HepG2 (cell line): ENCODE data around the gene FAM89B. TPM values are rescaled to one million over a fixed set of nuclear protein-coding genes. Genes with fewer than 3 reads are reported as not detected.
A peak's percentile ranks its signal among the peaks of the same experiment; 100 is the strongest.

Experiments
- ATAC-seq: fragments of 200-7000 bp; cut with Tn5 transposase; 3 replicates; pipeline ENCODE4 v1.9.1; 2020; ENCODE audit warnings: mild to moderate bottlenecking, moderate library complexity
- BruUV-seq: library from RNA; stranded (reverse); fragments of 400-500 nt; replicated peaks from 2 replicates; lab custom pipeline; 2021; lab: Mats Ljungman, UMichigan
- CTCF ChIA-PET: fragments of 300-600 bp; formaldehyde crosslinking; extraction: SDS; loops from one replicate; lab custom pipeline; 2021; ENCODE audit warnings: low total read pairs, inconsistent platforms, low intra/inter-chr PET ratio; lab: Yijun Ruan, JAX
- POLR2A ChIA-PET: fragments of 350-600 bp; sonication (Branson Sonifier 250); formaldehyde crosslinking; loops from one replicate; lab custom pipeline; 2020; ENCODE audit warnings: antibody characterized with exemption, inconsistent platforms; lab: Yijun Ruan, JAX
- DNase-seq: peaks from one replicate; pipeline ENCODE4 v3.0.0-alpha.2; 2015; ENCODE audit warnings: low spot score
- FAIRE-seq: peaks from 3 replicates; lab custom pipeline; 2011; peaks lifted over from hg19 to GRCh38; lab: Jason Lieb, UNC
- H2AFZ ChIP-seq: one replicate; pipeline ENCODE4 v1.6.1; 2011; ENCODE audit warnings: low read length, inconsistent platforms
- H3K27ac ChIP-seq: fragments of 300-600 bp; 3 replicates; pipeline ENCODE4 v1.8.0; 2011; ENCODE audit warnings: mixed run types, mild to moderate bottlenecking, mixed read lengths, low read length, inconsistent platforms; ENCODE audit not compliant: insufficient read depth; ENCODE audit errors: extremely low read length
- H3K27me3 ChIP-seq, 2 experiments: fragments of 200-600 bp in 1 of 2; 2 replicates in 1 of 2; 3 replicates in 1 of 2; pipeline versions ENCODE4 v1.6.0 to v1.8.0; 2011; ENCODE audit warnings: low read length in 2 of 2, mild to moderate bottlenecking in 2 of 2, moderate library complexity in 2 of 2, inconsistent platforms in 1 of 2; ENCODE audit not compliant: insufficient read depth in 2 of 2, control insufficient read depth in 1 of 2
- H3K36me3 ChIP-seq, 2 experiments: fragments of 200-600 bp in 1 of 2; replicated peaks in 1 of 2; 2 replicates in 1 of 2; 3 replicates in 1 of 2; pipeline versions ENCODE4 v1.5.1 to v1.8.0; 2011; ENCODE audit warnings: low read length in 2 of 2, inconsistent platforms in 1 of 2; ENCODE audit not compliant: insufficient read depth in 2 of 2, control insufficient read depth in 1 of 2
- H3K4me1 ChIP-seq: 2 replicates; pipeline ENCODE4 v1.5.1; 2012; ENCODE audit warnings: low read length, inconsistent platforms; ENCODE audit not compliant: insufficient read depth
- H3K4me2 ChIP-seq: 2 replicates; pipeline ENCODE4 v1.6.0; 2011; ENCODE audit warnings: low read depth, low read length, inconsistent platforms
- H3K4me3 ChIP-seq, 3 experiments: fragments of 200-600 bp in 1 of 3; sonication (generic), shearing (Covaris generic) in 1 of 3; replicated peaks in 1 of 3; 2 replicates each; pipeline ENCODE4 v1.5.1; 2011 to 2016; ENCODE audit warnings: low read length in 3 of 3, inconsistent platforms in 2 of 3, low read depth in 2 of 3, mild to moderate bottlenecking in 2 of 3, control low read depth in 1 of 3, mixed read lengths in 1 of 3; ENCODE audit not compliant: insufficient read depth in 1 of 3
- H3K79me2 ChIP-seq: one replicate; pipeline ENCODE4 v1.6.1; 2011; ENCODE audit warnings: low read length, inconsistent platforms; ENCODE audit not compliant: insufficient read depth
- H3K9ac ChIP-seq: 2 replicates; pipeline ENCODE4 v1.6.0; 2011; ENCODE audit warnings: mild to moderate bottlenecking, low read depth, low read length, inconsistent platforms; ENCODE audit not compliant: insufficient read depth
- H3K9me3 ChIP-seq: 2 replicates; pipeline ENCODE4 v1.5.1; 2012; ENCODE audit warnings: mild to moderate bottlenecking, low read length
- H4K20me1 ChIP-seq: 2 replicates; pipeline ENCODE4 v1.6.0; 2011; ENCODE audit warnings: inconsistent platforms, mild to moderate bottlenecking, low read length, moderate library complexity; ENCODE audit not compliant: insufficient read depth
- CENPT ChIP-seq: sonication (generic); formaldehyde crosslinking; IDR thresholded peaks from 2 replicates; pipeline ENCODE4 v1.8.0; 2022; ENCODE audit warnings: low read depth, mild to moderate bottlenecking, moderate library complexity, missing genetic modification reagents
- DMTF1 ChIP-seq: sonication (generic); formaldehyde crosslinking; IDR thresholded peaks from 2 replicates; pipeline ENCODE4 v1.4.0; 2020; ENCODE audit warnings: mild to moderate bottlenecking, missing genetic modification reagents
- FLYWCH1 ChIP-seq: sonication (generic); formaldehyde crosslinking; IDR thresholded peaks from 2 replicates; pipeline ENCODE4 v1.8.1; 2023; ENCODE audit warnings: mild to moderate bottlenecking, missing genetic modification reagents
- FOXP4 ChIP-seq: sonication (generic); formaldehyde crosslinking; IDR thresholded peaks from 2 replicates; pipeline ENCODE4 v1.4.0; 2020; ENCODE audit warnings: missing genetic modification reagents
- KLF16 ChIP-seq, 2 experiments: sonication (generic) in 1 of 2; formaldehyde crosslinking in 1 of 2; IDR thresholded peaks; 2 replicates each; pipeline versions ENCODE4 v1.6.1 to v1.8.0; 2016 to 2023; ENCODE audit warnings: missing genetic modification reagents in 2 of 2, missing compliant biosample characterization in 1 of 2
- MYPOP ChIP-seq: sonication (generic); formaldehyde crosslinking; IDR thresholded peaks from 2 replicates; pipeline ENCODE4 v1.8.1; 2023; ENCODE audit warnings: mild to moderate bottlenecking, moderate library complexity, missing genetic modification reagents
- PHF5A ChIP-seq: IDR thresholded peaks from one replicate; pipeline ENCODE4 v1.6.1; 2018; ENCODE audit warnings: low read depth, missing genetic modification reagents; ENCODE audit not compliant: unreplicated experiment
- RBFOX2 ChIP-seq: fragments of 200-400 bp; formaldehyde crosslinking; IDR thresholded peaks from 2 replicates; pipeline ENCODE4 v1.6.1; 2017; ENCODE audit warnings: low read depth, mild to moderate bottlenecking, low read length
- RBM22 ChIP-seq: fragments of 200-400 bp; formaldehyde crosslinking; optimal IDR thresholded peaks from 2 replicates; pipeline ENCODE3; 2017; ENCODE audit warnings: mild to moderate bottlenecking, low read length, moderate library complexity
- RFXAP ChIP-seq: sonication (generic); formaldehyde crosslinking; IDR thresholded peaks from 2 replicates; pipeline ENCODE4 v1.4.0; 2020; ENCODE audit warnings: missing genetic modification reagents, borderline replicate concordance
- SMC3 ChIP-seq: IDR thresholded peaks from 2 replicates; pipeline ENCODE4 v1.6.1; 2011; ENCODE audit warnings: low read length, improper control_type of control experiment
- SNAPC5 ChIP-seq: sonication (generic); formaldehyde crosslinking; IDR thresholded peaks from 2 replicates; pipeline ENCODE4 v1.8.1; 2023; ENCODE audit warnings: mild to moderate bottlenecking, missing genetic modification reagents, borderline replicate concordance
- STAG1 ChIP-seq: sonication (generic); formaldehyde crosslinking; IDR thresholded peaks from 2 replicates; pipeline ENCODE4 v1.4.0; 2020; ENCODE audit warnings: missing genetic modification reagents
- ZFX ChIP-seq: sonication (generic); formaldehyde crosslinking; IDR thresholded peaks from 2 replicates; pipeline ENCODE4 v1.4.0; 2020; ENCODE audit warnings: mild to moderate bottlenecking, low read depth, missing genetic modification reagents, moderate library complexity
- ZNF354B ChIP-seq: sonication (generic); formaldehyde crosslinking; IDR thresholded peaks from 2 replicates; pipeline ENCODE4 v1.8.0; 2022; ENCODE audit warnings: mild to moderate bottlenecking, missing genetic modification reagents
- ZNF652 ChIP-seq: IDR thresholded peaks from 2 replicates; pipeline ENCODE4 v1.6.1; 2016; ENCODE audit warnings: low read depth, borderline replicate concordance
- ZNF7 ChIP-seq: IDR thresholded peaks from 2 replicates; pipeline ENCODE4 v1.6.1; 2016; ENCODE audit warnings: missing biosample characterization, missing genetic modification reagents
- WGBS: methylation state at CpG from one replicate; pipeline ENCODE4 v1.1.6; 2017; ENCODE audit warnings: low lambda C conversion rate; 5-methylcytosine and 5-hydroxymethylcytosine counted together
- in situ Hi-C: cut with HindIII; loops from 2 replicates; pipeline ENCODE4 v1.10.0; 2017; ENCODE audit warnings: low pct_unique_long_range_greater_than_20kb; ENCODE audit not compliant: extremely low pct_ligation_motif_present
- intact Hi-C: fragments of 100-400 bp; cut with micrococcal nuclease; formaldehyde crosslinking; loops from one replicate; pipeline ENCODE4 v1.10.0; 2022; ENCODE audit not compliant: unreplicated experiment
- polyA plus RNA-seq, 8 experiments: library from polyadenylated mRNA; depleted of rRNA in 3 of 8; stranded (reverse) in 7 of 8; unstranded in 1 of 8; fragments of >200 nt; fragmentation: Illumina TruSeq in 4 of 8; extraction: Trizol in 4 of 8; gene quantifications; 2 replicates each; pipeline versions ENCODE4 v1.2.1 to v1.2.3, GENCODE V29; 2011 to 2016; ENCODE audit warnings: low read depth in 4 of 8, missing spikeins in 1 of 8, mixed read lengths in 1 of 8; ENCODE audit not compliant: insufficient read depth in 1 of 8
- total RNA-seq, 5 experiments: library from RNA; depleted of rRNA; stranded (reverse); fragments of >200 nt; fragmentation: Illumina TruSeq; extraction: Trizol; gene quantifications; 2 replicates each; pipeline ENCODE4 v1.2.3, GENCODE V29; 2016; ENCODE audit warnings: low read depth in 1 of 5

FAM89B gene
- total and polyA plus RNA-seq, 2 of the 13 experiments (the other 11 are each of a cell fraction or from before 2014, with no cell fraction given) = 5.7 to 8.0 TPM

DNA sequence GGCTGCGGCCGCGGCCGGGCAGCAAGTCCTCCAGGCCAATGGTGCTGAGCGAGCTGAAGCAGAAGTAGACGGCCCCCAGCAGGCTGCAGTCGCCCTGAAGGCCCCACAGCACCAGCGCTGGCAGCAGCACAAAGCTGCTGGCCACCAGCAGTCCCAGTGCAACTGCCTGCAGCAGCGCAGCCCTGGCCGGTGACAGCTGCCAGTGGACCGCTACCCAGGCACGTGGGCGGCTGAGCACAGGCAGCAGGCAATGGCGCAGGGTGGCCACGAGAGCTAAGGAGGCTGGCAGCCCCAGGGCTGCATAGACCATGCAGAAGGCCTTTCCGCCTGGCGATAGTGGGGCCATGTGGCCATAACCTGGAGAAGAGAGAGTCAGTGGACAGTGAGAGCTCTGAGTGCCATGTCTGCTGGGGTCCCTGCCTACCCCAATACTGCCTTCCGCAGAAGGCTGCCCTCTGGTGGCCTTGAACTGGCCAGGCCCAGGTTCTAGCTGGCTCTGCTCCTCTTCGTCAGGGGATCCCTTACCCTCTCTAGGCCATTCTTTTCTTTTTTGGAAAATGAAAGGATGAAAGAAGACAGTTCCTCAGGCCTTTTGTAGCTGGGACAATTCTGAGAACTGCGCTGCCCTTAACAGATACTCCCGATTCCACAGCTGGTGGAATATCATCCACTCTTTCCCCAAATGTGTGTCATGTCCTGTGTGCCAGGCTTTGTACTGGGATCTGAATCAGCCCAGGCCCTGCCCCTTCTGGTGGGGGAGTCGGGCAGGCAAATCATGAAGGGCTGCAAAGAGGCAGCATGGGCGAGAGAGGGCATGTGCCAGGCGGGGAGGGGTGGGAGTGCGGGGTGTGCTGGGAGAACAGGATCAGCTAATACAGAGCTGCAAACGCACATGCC, 21.4 kb downstream of the FAM89B start:
- Histone ChIP-seq H2AFZ (no peak overlapping the region), H3K4me2 (no peak overlapping the region), H3K27me3 (no peaks in the 10 kb centered on the region), H3K79me2 (no peaks in the 10 kb centered on the region), H3K4me1 (peaks cover 8% of the 10 kb centered on the region), H3K27ac (no peak overlapping the region), H3K4me3 (no peak overlapping the region), H3K9me3 (no peaks in the 10 kb centered on the region), H3K9ac (no peak overlapping the region), H4K20me1 (0 out of 2 replicates have a peak, but pooled peaks cover 3% of the 10 kb centered on the region), H3K36me3 (peaks cover 12 to 14% of the 10 kb centered on the region in 2 experiments; a peak in 4 of 5 replicates)
- intact Hi-C loops = no loop called here
- no TSS peak for BruUV-seq
- FAIRE-seq (peak; percentile 42), DNase-seq (no peak), ATAC-seq (peak; percentile 66)
- in situ Hi-C loops = no loop called here
- CTCF ChIA-PET = interaction anchor here (2.1 kb wide), 1 partner anchor 53 kb away, joined by 12 read pairs; no protein-coding TSS in a partner anchor
- WGBS = 62% methylated on average over 9 of the region's 26 CpGs
- POLR2A ChIA-PET = interaction anchor here (1.0 to 2.4 kb wide), 5 partner anchors 9 to 21 kb away, joined by 4 to 11 read pairs (median 5); partner anchors contain the start of gene MAP3K11
- TF ChIP-seq STAG1 (CRISPR knock-in tag) = peak; percentile 52
- no peak for TF ChIP-seq FOXP4 (CRISPR knock-in tag)
- no peak for TF ChIP-seq ZNF354B (CRISPR knock-in tag)
- no peak for TF ChIP-seq CENPT (CRISPR knock-in tag)
- TF ChIP-seq RFXAP (CRISPR knock-in tag) = no peak
- TF ChIP-seq DMTF1 (CRISPR knock-in tag) = no peak
- TF ChIP-seq SNAPC5 (CRISPR knock-in tag) = no peak
- peak; percentile 15; the same call in 1 of the 2 replicates for TF ChIP-seq ZFX (CRISPR knock-in tag)
- peak; percentile 28 for TF ChIP-seq SMC3
- TF ChIP-seq MYPOP = no peak
- no peak for TF ChIP-seq FLYWCH1
- TF ChIP-seq RBM22 = no peak
- TF ChIP-seq ZNF7 (CRISPR knock-in tag) = no peak
- TF ChIP-seq ZNF652 (CRISPR knock-in tag) = no peak
- TF ChIP-seq PHF5A (CRISPR knock-in tag) = no peak
- TF ChIP-seq KLF16 (CRISPR knock-in tag; IDR thresholded peaks at IDR 0.05) = no peak
- TF ChIP-seq RBFOX2 = no peak
